Left colon (tissue), 2 donors: Measurements from ENCODE around the gene DNAJB13. TPM values are rescaled to one million over a fixed set of nuclear protein-coding genes. Genes with fewer than 3 reads are reported as not detected.
"Not testable (repeated sequence)": the region's sequence is repeated elsewhere in the genome, so short reads cannot be mapped to it uniquely, and the experiment has no call there.

Experiments
- ATAC-seq: fragments of 200-7000 bp; cut with Tn5 transposase; one replicate; pipeline ENCODE4 v1.9.1; 2020; ENCODE audit warnings: mild to moderate bottlenecking, moderate library complexity
- DNase-seq, 2 donors: peaks; one replicate each; pipeline ENCODE4 v3.0.0-alpha.2; 2020
- intact Hi-C, 2 donors: fragments of 100-400 bp; cut with DNase I in 1 of 2; cut with micrococcal nuclease in 1 of 2; formaldehyde crosslinking; loops; one replicate each; pipeline versions ENCODE4 v1.11.2 to v1.14.0; 2022; cut with DNase I, micrococcal nuclease
- long read RNA-seq: library from polyadenylated mRNA; unstranded; transcript quantifications from one replicate; pipeline ENCODE4 v2.0.0, GENCODE V29; 2021
- total RNA-seq, 2 donors: library from RNA; stranded (reverse); fragmentation: NEBNext Ultra II Directional; extraction: Animal tissue kit (Norgen Biotek cat#: 25700); gene quantifications; one replicate each; pipeline ENCODE4 v1.2.1, GENCODE V29; 2021
- donor health status: DM: no; HTN: no; CAD: no.
- donor health status: DM: yes; HTN: yes; CAD: no.

DNAJB13 gene
- not detected for total RNA-seq
- long read RNA-seq = 0 reads

- intact Hi-C loops = no loop called here
- peak; percentile 80 for ATAC-seq
- peak in 1 of 2 donors; percentile 47 for DNase-seq
Measured at GRCh38 chr11:73950869-73951710, at the start of gene DNAJB13. TSS of gene DNAJB13 (plus strand) at chr11:73951026. CDS start at chr11:73951070, 44 bp downstream.

DNA sequence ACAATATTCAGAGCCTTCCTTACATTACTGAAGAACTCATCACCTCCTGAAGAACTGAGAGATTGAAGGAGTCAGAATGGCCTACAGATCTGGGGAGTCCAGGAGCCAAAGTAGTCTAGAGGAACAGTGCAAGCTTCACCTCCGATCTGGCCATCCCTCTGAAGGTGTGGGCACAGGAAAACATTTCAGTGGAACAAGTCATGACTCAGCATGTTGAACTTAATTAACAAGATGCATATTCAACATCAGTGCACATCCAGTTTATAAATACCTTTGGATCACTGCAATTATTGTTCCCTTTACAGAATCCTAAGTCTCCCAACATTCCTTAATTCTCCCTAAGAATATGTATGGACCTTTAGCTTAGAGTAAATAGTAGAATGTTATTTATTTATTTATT is 48.5 kb upstream of the DNAJB13 start:
- intact Hi-C loops = no loop called here
- ATAC-seq = no peak
- DNase-seq = no peak

DNA sequence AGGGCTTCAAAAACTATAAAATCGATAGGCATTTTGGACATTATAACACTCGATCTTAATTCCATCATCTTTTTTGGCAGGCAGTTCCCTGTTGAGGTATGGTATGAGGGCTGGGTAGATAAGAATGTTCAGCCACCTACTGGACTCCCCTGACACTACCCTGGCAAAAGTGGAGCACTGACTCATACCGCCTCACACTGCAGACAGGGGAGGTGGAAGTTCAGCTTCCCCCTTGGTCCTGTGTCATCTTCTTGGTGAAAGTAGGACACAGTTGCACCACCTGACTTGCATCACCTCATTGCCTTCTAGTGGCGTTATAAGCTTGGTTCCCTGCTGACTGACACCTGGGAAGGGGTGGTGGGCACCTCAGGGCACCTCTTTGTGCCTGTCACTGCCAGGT is 43.6 kb upstream of the DNAJB13 start:
- intact Hi-C loops = no loop called here
- ATAC-seq (no peak), DNase-seq (no peak)

DNA sequence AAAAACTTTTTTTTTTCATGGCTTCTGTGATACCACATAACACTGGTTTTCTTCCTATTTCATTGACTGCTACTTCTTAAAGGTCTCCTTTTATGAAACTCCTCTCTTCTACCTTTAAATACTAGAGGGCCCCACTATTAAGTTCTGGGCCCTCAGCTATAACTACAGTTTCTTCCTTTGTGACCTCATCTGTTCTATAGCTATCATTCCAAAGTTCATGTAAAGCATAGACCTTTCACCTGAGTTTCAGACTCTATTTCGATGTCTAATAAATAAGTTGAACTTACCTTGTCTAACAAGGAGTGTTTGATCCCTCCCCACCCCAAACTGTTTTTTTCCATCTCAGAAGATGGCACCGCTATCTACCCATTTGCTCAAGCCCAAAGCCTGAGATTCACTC is 38.8 kb upstream of the DNAJB13 start:
- ATAC-seq (peak; percentile 57), DNase-seq (no peak)
- intact Hi-C loops = no loop called here

DNA sequence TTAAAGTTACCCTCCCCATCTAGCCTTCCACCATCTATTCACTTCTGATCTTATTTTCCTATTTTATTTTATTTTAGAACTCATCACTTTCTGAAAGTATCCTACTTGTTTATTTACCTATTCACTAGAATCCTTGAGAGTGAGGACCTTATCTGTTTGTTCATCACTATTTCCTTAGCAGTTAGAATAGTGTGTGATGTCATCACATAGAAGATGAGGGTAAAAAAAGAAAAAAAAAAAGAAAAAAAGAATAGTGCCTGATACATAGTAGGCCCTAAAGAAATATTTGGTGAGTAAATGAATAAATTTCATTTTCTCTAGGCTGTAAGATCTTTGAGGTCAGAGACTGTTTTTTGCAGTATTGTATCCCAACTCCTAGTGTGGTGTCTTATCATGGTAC is 37.4 kb upstream of the DNAJB13 start:
- ATAC-seq = no peak
- intact Hi-C loops = no loop called here
- DNase-seq = no peak

- intact Hi-C loops = no loop called here
- ATAC-seq (peak; percentile 38), DNase-seq (no peak)
Measured at GRCh38 chr11:73914284-73914683, 36.5 kb upstream of the DNAJB13 start.

DNA sequence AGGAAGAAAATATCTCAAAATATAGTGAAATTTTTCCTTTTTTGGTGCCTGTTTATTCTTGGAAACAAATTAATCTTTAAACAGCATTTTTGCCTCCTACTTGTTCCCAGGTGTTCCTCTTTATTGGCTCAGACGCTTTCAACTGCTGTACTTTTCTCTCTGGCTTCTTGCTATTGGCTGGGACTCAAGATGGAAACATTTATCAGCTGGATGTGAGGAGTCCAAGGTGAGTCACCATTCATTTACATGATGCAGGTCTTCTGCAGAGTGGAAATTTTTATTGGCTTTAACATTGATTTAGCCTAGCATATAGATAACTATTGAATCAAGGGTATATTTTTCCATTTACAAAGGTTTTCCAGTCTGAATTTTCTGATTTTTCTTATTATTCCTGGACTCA is 34.4 kb upstream of the DNAJB13 start:
- intact Hi-C loops = no loop called here
- DNase-seq (no peak), ATAC-seq (peak; percentile 70)

DNA sequence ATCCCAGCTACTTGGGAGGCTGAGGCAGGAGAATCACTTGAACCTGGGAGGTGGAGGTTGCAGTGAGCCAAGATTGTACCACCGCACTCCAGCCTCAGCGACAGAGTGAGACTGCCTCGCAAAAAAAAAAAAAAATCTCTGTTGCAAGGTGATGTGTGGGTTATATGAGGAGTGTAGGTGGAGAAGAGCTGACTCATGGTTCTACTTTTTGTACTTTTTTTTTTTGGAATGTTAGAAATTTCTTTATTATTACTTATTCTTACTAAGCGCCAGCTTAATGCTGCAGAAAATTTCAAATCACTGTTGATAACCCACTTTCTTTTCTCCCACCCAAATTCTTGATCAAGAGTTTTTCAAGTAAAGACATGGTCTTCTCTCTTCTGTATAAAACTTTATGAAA is 29.6 kb upstream of the DNAJB13 start:
- intact Hi-C loops = no loop called here
- ATAC-seq (no peak), DNase-seq (no peak)

- ATAC-seq (no peak), DNase-seq (no peak)
Measured at GRCh38 chr11:73929388-73929787, 21.4 kb upstream of the DNAJB13 start.

DNA sequence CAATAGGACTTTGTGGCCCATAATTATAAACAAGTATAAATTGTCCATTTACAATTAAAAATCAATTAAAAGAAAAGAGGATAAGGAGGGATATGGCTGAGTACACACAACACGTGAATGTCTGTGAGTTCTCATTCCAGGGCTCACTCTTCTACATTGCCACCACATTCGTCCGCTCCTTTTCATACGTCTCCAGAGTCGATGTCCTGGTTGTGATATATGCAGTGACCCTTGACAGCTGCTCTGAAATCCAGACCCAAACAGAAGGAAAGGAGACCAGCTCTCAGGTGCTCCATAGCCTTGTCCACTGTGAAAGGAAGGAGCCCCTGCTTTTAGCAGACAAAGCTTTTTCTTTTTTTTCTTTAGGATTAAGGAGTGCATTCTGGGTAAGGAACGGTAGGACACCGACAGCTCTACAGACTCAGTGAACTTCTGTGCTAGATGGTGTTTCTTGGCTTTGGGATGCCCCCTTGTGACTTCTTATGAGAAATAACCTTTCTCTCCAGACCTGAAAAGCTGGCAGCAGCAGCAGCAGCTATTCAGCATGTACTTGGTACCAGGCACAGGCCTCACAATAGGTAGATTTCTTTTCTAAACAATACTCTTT is 19.7 kb upstream of the DNAJB13 start:
- DNase-seq (no peak), ATAC-seq (peak; percentile 71)
- intact Hi-C loops = no loop called here

More at GRCh38 chr11:73929388-73929787, 21.4 kb upstream of the DNAJB13 start:
- intact Hi-C loops = no loop called here

GRCh38 chr11:73931951-73932350 is 18.9 kb upstream of the DNAJB13 start:
- peak; percentile 33 to 36 for DNase-seq
- peak; percentile 94 for ATAC-seq
- intact Hi-C loops = no loop called here

DNA sequence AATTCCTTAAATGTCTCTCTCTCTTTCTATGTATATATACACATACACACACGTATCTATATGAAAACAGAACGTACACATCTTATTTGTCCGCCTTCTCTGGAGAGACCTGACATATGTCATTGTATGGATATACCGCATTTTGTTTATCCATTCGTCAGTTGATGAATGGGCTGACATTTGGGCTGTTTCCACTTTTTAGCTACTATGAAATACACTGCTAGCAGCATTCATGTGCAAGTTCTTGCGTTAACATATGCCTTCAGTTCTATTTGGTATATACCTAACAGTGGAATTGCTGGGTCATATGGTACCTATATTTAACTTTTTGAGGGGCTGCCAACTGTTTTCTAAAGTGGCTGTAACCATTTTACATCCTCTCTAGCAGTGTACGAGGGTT is 18.0 kb upstream of the DNAJB13 start:
- ATAC-seq = no peak
- intact Hi-C loops = no loop called here

DNA sequence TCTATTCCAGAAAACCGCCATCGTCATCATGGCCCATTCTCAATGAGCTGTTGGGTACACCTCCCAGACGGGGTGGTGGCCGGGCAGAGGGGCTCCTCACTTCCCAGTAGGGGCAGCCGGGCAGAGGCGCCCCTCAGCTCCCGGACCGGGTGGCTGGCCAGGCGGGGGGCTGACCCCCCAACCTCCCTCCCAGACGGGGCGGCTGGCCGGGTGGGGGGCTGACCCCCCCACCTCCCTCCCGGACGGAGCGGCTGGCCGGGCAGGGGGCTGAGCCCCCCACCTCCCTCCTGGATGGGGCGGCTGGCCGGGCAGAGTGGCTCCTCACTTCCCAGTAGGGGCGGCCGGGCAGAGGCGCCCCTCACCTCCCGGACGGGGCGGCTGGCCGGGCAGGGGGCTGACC is 14.8 kb upstream of the DNAJB13 start:
- DNase-seq, ATAC-seq, intact Hi-C loops: not testable (repeated sequence)

More for the DNA sequence above, 18.0 kb upstream of the DNAJB13 start:
- DNase-seq = no peak

DNA sequence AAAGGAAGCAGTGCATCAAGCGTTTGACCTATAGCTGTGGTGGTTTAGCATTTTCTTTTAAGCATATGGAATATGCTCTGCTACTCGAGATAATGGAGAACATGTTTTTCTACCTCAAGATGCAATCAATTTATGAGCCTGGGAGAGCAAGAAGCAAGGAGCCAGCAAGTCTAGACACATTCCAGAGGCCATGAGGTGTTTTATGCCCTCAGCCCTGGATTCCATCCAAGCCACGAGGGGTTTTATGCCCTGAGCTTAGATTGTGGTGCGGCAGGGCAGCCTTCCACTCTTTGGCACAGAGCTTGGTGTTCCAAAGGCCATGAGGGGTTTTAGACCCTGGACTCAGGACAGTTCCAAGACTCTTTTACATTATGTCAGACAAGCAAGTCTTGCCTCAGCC is 11.7 kb upstream of the DNAJB13 start:
- DNase-seq = no peak
- no peak for ATAC-seq
- intact Hi-C loops = no loop called here

GRCh38 chr11:73940801-73941570 is 9.8 kb upstream of the DNAJB13 start:
- intact Hi-C loops = no loop called here
- ATAC-seq = no peak
- DNase-seq = no peak

DNA sequence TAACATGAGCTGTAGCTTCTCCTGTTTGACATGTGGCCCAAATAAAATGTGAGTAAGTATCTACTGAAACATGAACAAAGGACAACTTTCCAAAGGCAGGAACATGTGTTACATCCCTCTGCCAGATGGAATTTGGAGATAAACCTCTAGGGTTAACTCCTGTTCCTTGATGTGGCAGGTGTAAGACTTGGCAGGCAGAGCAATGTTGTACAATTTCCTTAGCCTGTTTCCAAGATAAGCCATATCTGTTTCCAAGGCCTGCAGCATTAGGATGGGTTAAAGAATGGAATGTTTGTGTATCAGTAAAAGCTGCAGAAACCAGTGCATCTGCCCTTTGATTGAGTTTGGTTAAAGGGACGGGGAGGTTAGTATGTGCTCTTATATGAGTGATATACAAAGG is 8.8 kb upstream of the DNAJB13 start:
- ATAC-seq = no peak
- intact Hi-C loops = no loop called here
- no peak for DNase-seq

DNA sequence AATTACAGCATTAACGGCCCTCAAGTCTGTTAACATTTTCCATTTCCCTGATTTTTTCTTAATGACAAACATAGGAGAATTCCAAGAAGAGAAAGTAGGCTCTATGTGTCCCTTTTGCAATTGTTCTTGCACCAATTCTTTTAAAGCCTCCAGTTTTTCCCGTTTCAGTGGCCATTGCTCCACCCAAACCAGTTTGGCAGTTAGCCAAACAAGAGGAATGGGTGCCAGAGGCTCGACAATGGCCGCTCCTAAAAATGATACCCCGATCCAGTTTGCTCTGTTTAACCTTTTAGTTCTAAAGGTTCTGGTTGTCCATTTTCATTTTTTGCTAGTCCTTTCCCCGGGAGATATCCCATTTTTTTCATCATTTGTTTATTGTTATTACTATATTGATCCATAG is 6.7 kb upstream of the DNAJB13 start:
- no peak for DNase-seq
- ATAC-seq = no peak
- intact Hi-C loops = no loop called here

DNA sequence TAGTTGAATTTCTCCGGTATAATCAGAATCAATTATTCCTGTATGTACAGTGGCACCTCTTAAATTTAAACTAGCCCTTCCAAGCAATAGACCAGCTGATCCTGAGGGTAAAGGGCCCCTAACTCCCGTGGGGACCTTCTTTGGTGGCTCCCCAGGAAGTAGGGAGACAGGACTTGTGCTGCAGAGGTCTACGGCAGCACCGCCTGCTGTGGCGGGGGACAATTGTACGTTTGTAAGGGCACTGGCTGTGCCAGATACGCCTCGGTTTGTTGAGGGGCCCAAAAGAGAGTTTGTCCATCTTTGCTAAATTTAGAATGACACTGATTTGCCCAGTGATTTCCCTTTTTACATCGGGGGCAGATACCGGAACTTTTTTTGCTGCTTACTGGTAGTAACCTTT is 5.9 kb upstream of the DNAJB13 start:
- intact Hi-C loops = no loop called here
- ATAC-seq (no peak), DNase-seq (no peak)

DNA sequence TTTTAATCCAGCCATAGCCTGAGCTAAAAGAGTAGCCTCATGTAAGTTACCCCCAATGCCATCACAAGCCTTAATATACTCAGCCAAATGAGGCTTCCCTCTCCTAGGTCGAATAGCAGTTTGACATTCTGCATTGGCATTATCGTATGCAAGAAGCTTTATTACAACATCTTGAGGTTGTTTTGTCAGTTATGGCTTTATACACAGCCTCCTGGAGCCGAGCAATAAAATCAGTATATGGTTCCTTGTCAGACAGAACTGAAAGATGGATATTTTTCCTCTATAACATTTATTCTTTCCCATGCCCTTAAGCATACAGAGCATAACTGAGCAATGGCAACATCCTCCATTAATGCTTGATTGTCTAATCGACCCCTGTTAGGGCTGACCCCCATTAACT is 5.4 kb upstream of the DNAJB13 start:
- DNase-seq (no peak), ATAC-seq (peak; percentile 76)
- intact Hi-C loops = no loop called here
